Sigmoid colon (tissue), 7 donors: Measurements from ENCODE around the gene MIEF2. TPM values are rescaled to one million over a fixed set of nuclear protein-coding genes. Genes with fewer than 3 reads are reported as not detected.

Experiments used
- DNase-seq: peaks from one replicate; pipeline ENCODE4 v3.0.0-alpha.2; 2019
- H3K27ac ChIP-seq, 4 donors: fragments of 200-600 bp; sonication (generic); one replicate each; pipeline ENCODE4 v1.5.1; 2016 to 2019; ENCODE audit warnings: mild to moderate bottlenecking in 1 of 4
- H3K27me3 ChIP-seq, 3 donors: fragments of 200-600 bp; sonication (generic); one replicate each; pipeline ENCODE4 v1.5.1; 2019; ENCODE audit warnings: mild to moderate bottlenecking in 1 of 3
- H3K36me3 ChIP-seq, 4 donors: fragments of 200-600 bp; sonication (generic); one replicate each; pipeline ENCODE4 v1.5.1; 2016 to 2019
- H3K4me1 ChIP-seq, 4 donors: fragments of 200-600 bp; sonication (generic); one replicate each; pipeline ENCODE4 v1.5.1; 2017 to 2019
- H3K4me3 ChIP-seq, 4 donors: fragments of 200-600 bp; sonication (generic); one replicate each; pipeline ENCODE4 v1.5.1; 2017 to 2019; ENCODE audit warnings: mild to moderate bottlenecking in 2 of 4, moderate library complexity in 1 of 4
- H3K9me3 ChIP-seq, 4 donors: fragments of 200-600 bp in 3 of 4; sonication (generic) in 3 of 4; one replicate each; pipeline versions ENCODE4 v1.5.1 to v1.6.1; 2013 to 2019
- CTCF ChIP-seq, 4 experiments: fragments of 450-650 bp in 3 of 4; fragments of 200-600 bp in 1 of 4; IDR thresholded peaks; one replicate each; pipeline ENCODE4 v1.5.1; 2016 to 2019; ENCODE audit warnings: antibody characterized with exemption in 4 of 4, mild to moderate bottlenecking in 3 of 4, moderate library complexity in 2 of 4
- EP300 ChIP-seq, 4 donors: sonication (generic); formaldehyde crosslinking; IDR thresholded peaks; one replicate each; pipeline ENCODE4 v1.6.1; 2017; ENCODE audit warnings: antibody characterized with exemption in 4 of 4
- POLR2A ChIP-seq, 2 donors: fragments of 450-650 bp; IDR thresholded peaks; one replicate each; pipeline ENCODE4 v1.6.1; 2016; ENCODE audit warnings: antibody characterized with exemption in 2 of 2, mild to moderate bottlenecking in 2 of 2, moderate library complexity in 2 of 2
- POLR2AphosphoS5 ChIP-seq, 4 donors: sonication (generic); formaldehyde crosslinking; IDR thresholded peaks; one replicate each; pipeline ENCODE4 v1.6.1; 2017; ENCODE audit warnings: antibody characterized with exemption in 4 of 4
- WGBS, 2 donors: extraction: QIAGEN DNeasy Blood & Tissue Kit; methylation state at CpG; one replicate each; pipeline ENCODE4 v1.1.7; 2013; 5-methylcytosine and 5-hydroxymethylcytosine counted together
- intact Hi-C: fragments of 100-400 bp; cut with DNase I; formaldehyde crosslinking; loops from one replicate; pipeline ENCODE4 v1.15.1; 2023
- polyA plus RNA-seq, 3 donors: library from polyadenylated mRNA; stranded (reverse); fragments of 200-250 nt; gene quantifications; one replicate each; pipeline ENCODE4 v1.2.3, GENCODE V29; 2013
- total RNA-seq, 4 donors: library from RNA; depleted of rRNA; stranded (reverse); fragments of >200 nt; gene quantifications; one replicate each; pipeline ENCODE4 v1.1.0, GENCODE V29; 2016
- donor health status: healthy with polysubstance abuse.
- donor health status: Bipolar disorder and iron deficiency.
- donor health status: healthy.

The MIEF2 gene
- total and polyA plus RNA-seq, 7 donors = 3.7 to 14.4 (median 11.4) TPM

GRCh38 chr17:18250708-18251107 lies 9.8 kb upstream of the MIEF2 start:
- no peaks in the 10 kb centered on the region for H3K9me3 ChIP-seq
- no peak overlapping the region for H3K4me3 ChIP-seq
- H3K27me3 ChIP-seq = no peaks in the 10 kb centered on the region
- no peak overlapping the region for H3K27ac ChIP-seq
- peaks cover 36 to 97% (median 88%) of the 10 kb centered on the region in 4 donors for H3K36me3 ChIP-seq
- DNase-seq = no peak
- H3K4me1 ChIP-seq = peaks cover 0 to 13% (median 5%) of the 10 kb centered on the region in 4 donors
- TF ChIP-seq POLR2AphosphoS5 (IDR thresholded peaks at IDR 0.05) = no peak
- TF ChIP-seq EP300 (IDR thresholded peaks at IDR 0.05) = no peak
- no peak for TF ChIP-seq POLR2A (IDR thresholded peaks at IDR 0.05)
- no peak for TF ChIP-seq CTCF (IDR thresholded peaks at IDR 0.05)
- WGBS, 2 donors = 90 to 96% methylated on average over 14 of the region's 14 CpGs
- intact Hi-C loops = no loop called here

GRCh38 chr17:18251204-18251603 lies 9.3 kb upstream of the MIEF2 start:
- intact Hi-C loops = no loop called here
- Histone ChIP-seq H3K9me3 (no peaks in the 10 kb centered on the region), H3K36me3 (peaks cover 31 to 97% (median 86%) of the 10 kb centered on the region in 4 donors), H3K27ac (no peak overlapping the region), H3K4me3 (no peak overlapping the region), H3K4me1 (peaks cover 0 to 13% (median 6%) of the 10 kb centered on the region in 4 donors), H3K27me3 (no peaks in the 10 kb centered on the region)
- TF ChIP-seq POLR2AphosphoS5 (IDR thresholded peaks at IDR 0.05) (no peak), POLR2A (IDR thresholded peaks at IDR 0.05) (no peak), EP300 (IDR thresholded peaks at IDR 0.05) (no peak), CTCF (IDR thresholded peaks at IDR 0.05) (no peak)
- DNase-seq = no peak
- 89% methylated on average over 15 of the region's 15 CpGs for WGBS, 2 donors

GRCh38 chr17:18252160-18252559 lies 8.3 kb upstream of the MIEF2 start:
- Histone ChIP-seq H3K27ac (no peak overlapping the region), H3K36me3 (peaks cover 25 to 94% (median 82%) of the 10 kb centered on the region in 4 donors), H3K4me1 (peaks cover 0 to 17% (median 15%) of the 10 kb centered on the region in 4 donors), H3K27me3 (no peaks in the 10 kb centered on the region), H3K9me3 (no peaks in the 10 kb centered on the region), H3K4me3 (no peak overlapping the region)
- intact Hi-C loops = no loop called here
- 84 to 86% methylated on average over 5 of the region's 5 CpGs for WGBS, 2 donors
- DNase-seq = no peak
- no peak for TF ChIP-seq POLR2A (IDR thresholded peaks at IDR 0.05)
- no peak for TF ChIP-seq CTCF (IDR thresholded peaks at IDR 0.05)
- no peak for TF ChIP-seq EP300 (IDR thresholded peaks at IDR 0.05)
- TF ChIP-seq POLR2AphosphoS5 (IDR thresholded peaks at IDR 0.05) = no peak

GRCh38 chr17:18253187-18253884 lies 7.1 kb upstream of the MIEF2 start:
- H3K4me3 ChIP-seq = no peak overlapping the region
- intact Hi-C loops = no loop called here
- WGBS, 2 donors = 87 to 93% methylated on average over 16 of the region's 16 CpGs

More at GRCh38 chr17:18253187-18253884, 7.1 kb upstream of the MIEF2 start:
- H3K27me3 ChIP-seq = no peaks in the 10 kb centered on the region
- H3K9me3 ChIP-seq = no peaks in the 10 kb centered on the region
- DNase-seq = no peak
- peaks cover 25 to 84% (median 74%) of the 10 kb centered on the region in 4 donors for H3K36me3 ChIP-seq
- no peak for TF ChIP-seq CTCF (IDR thresholded peaks at IDR 0.05)
- no peak for TF ChIP-seq POLR2A (IDR thresholded peaks at IDR 0.05)
- TF ChIP-seq POLR2AphosphoS5 (IDR thresholded peaks at IDR 0.05) = no peak
- no peak overlapping the region for H3K27ac ChIP-seq
- peaks cover 0 to 25% (median 15%) of the 10 kb centered on the region in 4 donors for H3K4me1 ChIP-seq
